Measurements from ENCODE around the gene TBX4. TPM values are rescaled to one million over a fixed set of nuclear protein-coding genes. Genes with fewer than 3 reads are reported as not detected.

Gene TBX4
- total RNA-seq, 1 donor from 2014 or later: not detected

DNA sequence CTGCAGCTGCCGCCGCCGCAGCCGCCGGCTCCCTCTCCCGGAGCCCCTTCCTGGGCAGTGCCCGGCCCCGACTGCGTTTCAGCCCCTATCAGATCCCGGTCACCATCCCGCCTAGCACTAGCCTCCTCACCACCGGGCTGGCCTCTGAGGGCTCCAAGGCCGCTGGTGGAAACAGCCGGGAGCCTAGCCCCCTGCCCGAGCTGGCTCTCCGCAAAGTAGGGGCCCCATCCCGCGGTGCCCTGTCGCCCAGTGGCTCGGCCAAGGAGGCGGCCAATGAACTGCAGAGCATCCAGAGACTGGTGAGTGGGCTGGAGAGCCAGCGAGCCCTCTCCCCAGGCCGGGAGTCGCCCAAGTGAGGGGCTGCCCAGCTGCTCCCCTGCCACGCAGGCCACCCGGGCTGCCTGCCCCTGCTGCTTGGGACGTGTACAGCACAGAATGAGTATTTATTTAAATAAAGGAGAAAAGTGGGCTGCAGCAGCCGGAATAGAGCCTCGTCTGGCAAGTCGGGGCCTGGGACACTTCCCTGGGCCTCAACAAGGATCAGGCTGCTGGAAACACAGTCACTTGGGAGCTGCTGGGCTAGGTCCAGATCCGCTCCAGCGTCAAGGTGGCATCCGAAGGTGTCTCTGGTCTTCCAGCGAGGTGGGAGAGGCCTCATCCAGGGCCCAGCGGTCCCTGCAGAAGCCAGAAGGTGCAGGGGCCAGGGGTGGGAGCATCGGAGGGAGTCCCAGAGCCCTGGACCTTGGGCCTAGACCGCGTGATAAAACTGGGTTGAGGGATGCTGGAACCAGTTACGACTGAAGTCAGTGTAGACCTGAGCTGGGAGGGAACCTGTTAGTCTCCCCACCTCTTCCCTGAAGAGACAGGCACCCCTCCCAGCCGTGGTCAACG, 43.8 kb upstream of the TBX4 start:
- no peaks in the 10 kb centered on the region for H3K27me3 Mint-ChIP-seq (ENCODE audit: low read depth)
- H3K4me3 Mint-ChIP-seq (ENCODE audit: unreplicated experiment): peak overlapping the region; percentile 60
- H3K27ac Mint-ChIP-seq (ENCODE audit: unreplicated experiment): no peak overlapping the region
- TF ChIP-seq, protein P1, sequence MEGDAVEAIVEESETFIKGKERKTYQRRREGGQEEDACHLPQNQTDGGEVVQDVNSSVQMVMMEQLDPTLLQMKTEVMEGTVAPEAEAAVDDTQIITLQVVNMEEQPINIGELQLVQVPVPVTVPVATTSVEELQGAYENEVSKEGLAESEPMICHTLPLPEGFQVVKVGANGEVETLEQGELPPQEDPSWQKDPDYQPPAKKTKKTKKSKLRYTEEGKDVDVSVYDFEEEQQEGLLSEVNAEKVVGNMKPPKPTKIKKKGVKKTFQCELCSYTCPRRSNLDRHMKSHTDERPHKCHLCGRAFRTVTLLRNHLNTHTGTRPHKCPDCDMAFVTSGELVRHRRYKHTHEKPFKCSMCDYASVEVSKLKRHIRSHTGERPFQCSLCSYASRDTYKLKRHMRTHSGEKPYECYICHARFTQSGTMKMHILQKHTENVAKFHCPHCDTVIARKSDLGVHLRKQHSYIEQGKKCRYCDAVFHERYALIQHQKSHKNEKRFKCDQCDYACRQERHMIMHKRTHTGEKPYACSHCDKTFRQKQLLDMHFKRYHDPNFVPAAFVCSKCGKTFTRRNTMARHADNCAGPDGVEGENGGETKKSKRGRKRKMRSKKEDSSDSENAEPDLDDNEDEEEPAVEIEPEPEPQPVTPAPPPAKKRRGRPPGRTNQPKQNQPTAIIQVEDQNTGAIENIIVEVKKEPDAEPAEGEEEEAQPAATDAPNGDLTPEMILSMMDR (IDR thresholded peaks at IDR 0.05): no peak
- DNase-seq (ENCODE audit: low spot score): peak; percentile 87
- H3K9me3 Mint-ChIP-seq (ENCODE audit: low read depth): no peaks in the 10 kb centered on the region
- peaks cover 14% of the 10 kb centered on the region for H3K4me1 Mint-ChIP-seq (ENCODE audit: low read depth)
- peaks cover 2% of the 10 kb centered on the region for H3K36me3 Mint-ChIP-seq (ENCODE audit: low read depth)

DNA sequence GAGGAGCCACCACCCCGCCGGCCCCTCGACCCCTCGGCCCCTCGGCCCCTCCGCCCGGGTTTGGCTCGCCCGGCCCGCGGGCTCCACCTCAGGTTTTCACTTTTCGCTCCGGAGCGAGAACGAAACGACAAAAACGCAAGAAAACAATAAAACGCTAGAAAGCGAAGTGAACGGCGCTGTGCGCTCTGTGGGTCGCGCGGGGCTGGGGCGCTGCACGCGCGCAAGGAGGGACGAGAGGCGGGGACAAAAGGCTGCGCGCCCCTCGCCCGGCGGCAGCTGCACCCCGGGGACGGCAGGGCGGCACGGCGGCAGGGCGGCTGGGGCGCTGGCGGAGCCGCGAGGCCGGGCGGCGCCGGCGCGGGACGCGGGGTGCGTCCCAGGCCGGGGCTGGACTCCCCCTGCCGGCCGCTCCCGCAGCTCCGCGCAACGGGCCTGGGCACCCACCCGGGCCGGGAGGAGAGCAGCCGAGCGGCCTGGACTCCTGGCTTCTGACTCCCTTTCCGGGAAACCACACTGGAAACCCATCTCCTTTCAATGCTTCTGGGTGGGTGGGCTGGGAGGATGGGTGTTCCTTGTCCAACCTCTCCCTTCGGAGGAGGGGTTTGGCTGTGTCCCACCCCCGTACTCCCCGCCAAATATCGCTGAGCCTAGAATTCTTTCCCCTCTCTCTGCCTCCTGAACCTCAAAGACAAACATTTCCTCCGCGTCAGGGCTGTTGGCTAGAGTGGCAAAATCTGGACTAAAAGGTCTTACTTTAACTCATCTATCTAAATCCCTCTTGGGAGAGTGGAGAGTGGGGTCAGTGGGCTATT, 42.7 kb upstream of the TBX4 start:
- no peaks in the 10 kb centered on the region for H3K36me3 Mint-ChIP-seq (ENCODE audit: low read depth)
- TF ChIP-seq, protein P1 (IDR thresholded peaks at IDR 0.05): peak; percentile 72
- DNase-seq (ENCODE audit: low spot score): peak; percentile 72
- no peaks in the 10 kb centered on the region for H3K9me3 Mint-ChIP-seq (ENCODE audit: low read depth)
- no peaks in the 10 kb centered on the region for H3K27me3 Mint-ChIP-seq (ENCODE audit: low read depth)
- peaks cover 16% of the 10 kb centered on the region for H3K4me1 Mint-ChIP-seq (ENCODE audit: low read depth)
- peak overlapping the region; percentile 68 for H3K4me3 Mint-ChIP-seq (ENCODE audit: unreplicated experiment)
- H3K27ac Mint-ChIP-seq (ENCODE audit: unreplicated experiment): peak overlapping the region; percentile 32

DNA sequence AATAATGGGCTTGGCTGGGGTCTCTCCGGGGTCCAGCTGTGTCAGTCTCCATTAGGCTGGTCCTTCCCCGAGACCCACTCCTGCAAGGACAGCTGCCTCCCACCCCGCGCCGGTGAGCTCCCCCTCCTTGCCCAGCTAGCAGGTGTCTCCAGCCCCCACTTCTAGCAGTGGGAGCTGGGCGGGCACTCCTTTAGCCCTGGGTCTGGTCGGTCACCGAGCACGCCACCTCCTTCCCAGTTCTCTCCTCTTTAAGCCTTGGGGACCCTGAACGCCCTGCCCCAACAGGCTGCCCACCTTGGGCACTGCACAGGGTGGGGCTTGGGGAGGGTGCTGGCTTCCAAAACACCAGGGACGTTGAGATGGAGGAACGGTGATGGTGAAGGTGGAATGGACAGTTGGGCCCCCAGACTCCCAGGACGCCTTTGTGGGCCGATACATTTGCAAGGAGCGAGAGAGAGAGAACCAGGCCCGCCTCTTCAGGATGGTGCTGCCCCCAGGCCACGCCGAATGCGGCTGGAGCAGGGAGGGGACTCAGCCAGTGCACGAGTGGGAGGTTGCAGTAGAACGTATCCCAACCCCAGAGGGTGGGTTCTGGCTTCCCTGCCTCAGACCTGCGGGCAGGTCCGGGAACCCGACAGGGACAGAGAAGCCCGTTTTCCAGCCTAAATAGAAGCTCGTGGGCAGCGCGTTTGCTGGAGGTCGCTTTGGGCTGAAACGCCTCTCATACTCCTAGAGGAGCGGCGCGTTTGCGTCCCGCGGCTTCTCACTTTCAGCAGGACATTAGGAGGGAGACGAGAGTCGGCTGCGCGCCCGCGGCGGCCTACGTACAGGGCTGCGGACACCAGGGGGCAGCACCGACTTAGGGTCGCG, 41.8 kb upstream of the TBX4 start:
- Mint-ChIP-seq H3K4me3 (ENCODE audit: unreplicated experiment) (peak overlapping the region; percentile 56), H3K27ac (ENCODE audit: unreplicated experiment) (no peak overlapping the region), H3K4me1 (ENCODE audit: low read depth) (peaks cover 16% of the 10 kb centered on the region), H3K27me3 (ENCODE audit: low read depth) (no peaks in the 10 kb centered on the region), H3K9me3 (ENCODE audit: low read depth) (no peaks in the 10 kb centered on the region), H3K36me3 (ENCODE audit: low read depth) (no peaks in the 10 kb centered on the region)
- TF ChIP-seq, protein P1 (IDR thresholded peaks at IDR 0.05): peak; percentile 67
- peak; percentile 81 for DNase-seq (ENCODE audit: low spot score)

DNA sequence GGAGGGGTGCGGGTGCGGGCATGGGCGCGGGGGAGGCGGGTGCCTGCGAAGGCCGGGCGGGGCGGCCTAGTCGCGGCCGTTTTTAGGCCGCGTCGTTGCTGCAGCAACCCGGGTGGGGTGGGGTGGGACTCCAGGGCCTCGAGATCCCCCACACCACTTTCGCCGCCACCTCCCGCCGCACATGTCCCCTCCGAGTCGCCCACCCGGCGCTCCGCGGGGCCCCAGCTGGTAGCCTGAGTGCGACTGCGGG, 41.3 kb upstream of the TBX4 start:
- no peak overlapping the region for H3K4me3 Mint-ChIP-seq (ENCODE audit: unreplicated experiment)
- no peaks in the 10 kb centered on the region for H3K27me3 Mint-ChIP-seq (ENCODE audit: low read depth)
- TF ChIP-seq, protein P1 (IDR thresholded peaks at IDR 0.05): peak; percentile 35
- H3K4me1 Mint-ChIP-seq (ENCODE audit: low read depth): peaks cover 19% of the 10 kb centered on the region
- no peaks in the 10 kb centered on the region for H3K36me3 Mint-ChIP-seq (ENCODE audit: low read depth)
- peak; percentile 72 for DNase-seq (ENCODE audit: low spot score)
- no peak overlapping the region for H3K27ac Mint-ChIP-seq (ENCODE audit: unreplicated experiment)
- no peaks in the 10 kb centered on the region for H3K9me3 Mint-ChIP-seq (ENCODE audit: low read depth)

Data from chondrocyte (in vitro differentiated cells).